Ishikawa (cell line): ENCODE measurements around the gene ITPR1.

Experiments used
- FOXM1 ChIP-seq: IDR thresholded peaks from 2 replicates; pipeline ENCODE4 v1.6.1; 2012; ENCODE audit warnings: low read depth, borderline replicate concordance
- TF ChIP-seq, protein P1 (sequence below): IDR thresholded peaks from 2 replicates; pipeline ENCODE4 v1.6.1; 2012; ENCODE audit warnings: low read depth, mild to moderate bottlenecking

DNA sequence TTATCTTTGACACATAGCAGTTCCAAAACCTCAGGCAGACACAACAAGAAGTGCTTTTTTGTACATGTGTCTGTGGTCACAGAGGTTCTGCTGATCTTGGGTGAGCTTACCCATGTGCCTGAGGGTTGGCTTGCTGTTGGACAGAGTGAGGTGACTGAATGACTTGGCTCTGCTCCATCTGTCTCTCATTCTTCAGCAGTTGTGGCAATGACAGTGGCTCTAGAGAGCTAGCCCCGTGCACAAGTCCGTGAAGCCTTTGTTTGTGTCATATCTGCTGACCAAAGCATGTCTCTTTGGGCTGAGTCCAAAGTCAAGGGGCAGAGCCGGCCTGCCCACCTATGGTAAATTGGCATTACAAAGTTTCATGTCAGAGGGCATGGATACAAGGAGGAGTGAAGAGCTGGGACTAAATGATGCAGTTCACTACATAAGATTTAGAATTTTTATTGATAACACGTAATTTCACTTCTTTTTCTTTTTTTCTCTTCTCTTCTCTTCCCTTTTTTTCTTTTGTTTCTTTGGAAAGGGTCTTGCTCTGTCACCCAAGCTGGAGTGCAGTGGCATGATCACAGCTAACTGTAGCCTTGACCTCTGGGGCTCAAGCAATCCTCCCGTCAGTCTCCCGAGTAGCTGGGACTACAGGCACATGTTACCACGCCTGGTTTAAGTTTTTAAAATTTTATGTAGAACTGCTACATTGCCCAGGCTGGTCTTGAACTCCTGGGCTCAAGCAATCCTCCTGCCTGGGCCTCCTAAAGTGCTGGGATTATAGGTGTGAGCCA, 77.9 kb downstream of the ITPR1 start:
- TF ChIP-seq, protein P1, sequence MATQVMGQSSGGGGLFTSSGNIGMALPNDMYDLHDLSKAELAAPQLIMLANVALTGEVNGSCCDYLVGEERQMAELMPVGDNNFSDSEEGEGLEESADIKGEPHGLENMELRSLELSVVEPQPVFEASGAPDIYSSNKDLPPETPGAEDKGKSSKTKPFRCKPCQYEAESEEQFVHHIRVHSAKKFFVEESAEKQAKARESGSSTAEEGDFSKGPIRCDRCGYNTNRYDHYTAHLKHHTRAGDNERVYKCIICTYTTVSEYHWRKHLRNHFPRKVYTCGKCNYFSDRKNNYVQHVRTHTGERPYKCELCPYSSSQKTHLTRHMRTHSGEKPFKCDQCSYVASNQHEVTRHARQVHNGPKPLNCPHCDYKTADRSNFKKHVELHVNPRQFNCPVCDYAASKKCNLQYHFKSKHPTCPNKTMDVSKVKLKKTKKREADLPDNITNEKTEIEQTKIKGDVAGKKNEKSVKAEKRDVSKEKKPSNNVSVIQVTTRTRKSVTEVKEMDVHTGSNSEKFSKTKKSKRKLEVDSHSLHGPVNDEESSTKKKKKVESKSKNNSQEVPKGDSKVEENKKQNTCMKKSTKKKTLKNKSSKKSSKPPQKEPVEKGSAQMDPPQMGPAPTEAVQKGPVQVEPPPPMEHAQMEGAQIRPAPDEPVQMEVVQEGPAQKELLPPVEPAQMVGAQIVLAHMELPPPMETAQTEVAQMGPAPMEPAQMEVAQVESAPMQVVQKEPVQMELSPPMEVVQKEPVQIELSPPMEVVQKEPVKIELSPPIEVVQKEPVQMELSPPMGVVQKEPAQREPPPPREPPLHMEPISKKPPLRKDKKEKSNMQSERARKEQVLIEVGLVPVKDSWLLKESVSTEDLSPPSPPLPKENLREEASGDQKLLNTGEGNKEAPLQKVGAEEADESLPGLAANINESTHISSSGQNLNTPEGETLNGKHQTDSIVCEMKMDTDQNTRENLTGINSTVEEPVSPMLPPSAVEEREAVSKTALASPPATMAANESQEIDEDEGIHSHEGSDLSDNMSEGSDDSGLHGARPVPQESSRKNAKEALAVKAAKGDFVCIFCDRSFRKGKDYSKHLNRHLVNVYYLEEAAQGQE: no peak
- no peak for TF ChIP-seq FOXM1
